GM19468 (cell line): ENCODE data around the gene PRKAB1.

Experiments used
- ATAC-seq: cut with Tn5 transposase; IDR thresholded peaks from one replicate; pipeline ENCODE4 v1.9.1; 2021; ENCODE audit warnings: mild to moderate bottlenecking, moderate library complexity, moderate number of reproducible peaks; ENCODE audit not compliant: unreplicated experiment; ENCODE audit errors: extremely low read depth

The PRKAB1 gene

DNA sequence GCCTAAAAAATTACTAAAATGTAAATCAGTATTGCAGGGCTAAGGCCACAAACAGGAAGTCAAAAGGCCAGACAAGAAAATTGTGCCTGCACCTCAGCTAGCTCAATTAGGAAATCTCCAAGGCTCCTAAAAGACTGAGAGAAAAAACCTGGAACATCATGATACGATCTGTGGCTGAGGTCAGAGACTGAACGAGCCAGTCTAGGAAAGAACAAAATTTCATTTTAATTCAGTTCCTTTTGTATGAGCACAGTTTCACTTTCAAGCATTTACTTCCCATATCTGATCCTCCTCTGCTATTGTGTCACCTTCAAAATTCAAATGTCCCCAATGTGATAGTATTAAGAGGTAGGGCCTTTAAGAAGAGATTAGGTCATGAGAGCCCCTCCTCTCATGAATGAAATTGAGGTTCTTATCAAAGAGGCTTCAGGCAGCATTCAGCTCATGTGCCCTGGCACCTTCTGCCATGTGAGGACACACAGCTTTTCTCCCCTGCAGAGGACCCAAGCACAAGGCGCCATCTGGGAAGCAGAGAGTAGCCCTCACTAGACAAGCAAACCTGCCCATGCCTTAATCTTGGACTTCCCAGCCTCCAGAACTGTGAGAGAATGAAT, 14.8 kb downstream of the PRKAB1 start:
- ATAC-seq = no peak

DNA sequence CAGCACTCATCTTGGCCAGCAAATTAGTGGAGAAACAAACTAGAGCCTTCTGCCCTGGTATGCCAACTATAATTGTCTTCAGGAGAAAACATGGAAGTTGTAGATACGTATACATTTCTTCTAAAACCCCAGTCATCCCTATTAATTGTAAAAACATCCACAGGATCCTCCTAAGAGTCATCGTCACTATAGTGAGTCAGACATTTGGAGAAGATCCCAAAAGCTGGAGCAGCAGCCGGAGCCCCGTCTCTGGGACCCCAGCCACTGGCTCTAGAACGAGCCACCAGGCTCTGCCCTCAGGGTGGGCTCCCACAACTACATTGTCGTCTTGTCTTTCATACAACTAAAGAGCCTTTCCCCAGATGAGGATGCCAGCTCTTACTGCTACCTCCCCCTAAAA, 15.5 kb downstream of the PRKAB1 start:
- no peak for ATAC-seq

DNA sequence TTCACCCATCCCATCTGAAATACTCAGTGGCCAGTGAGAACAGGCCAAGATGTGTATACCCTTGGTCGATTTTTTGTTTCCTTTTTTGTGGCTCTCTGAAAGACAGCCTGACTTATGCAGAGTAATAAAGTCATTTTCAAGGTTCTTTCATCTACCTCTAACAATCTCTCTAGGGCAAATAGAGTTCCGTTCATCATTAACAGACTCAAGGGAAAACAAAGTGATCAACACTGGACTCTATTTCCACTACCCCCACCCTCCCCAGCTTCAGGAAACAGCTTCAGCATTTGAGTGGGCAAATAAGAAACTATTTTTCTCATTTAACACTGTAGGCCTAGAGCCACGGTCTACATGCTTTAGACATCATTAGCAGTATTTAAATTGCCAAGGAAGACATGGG, 15.9 kb downstream of the PRKAB1 start:
- ATAC-seq = no peak

DNA sequence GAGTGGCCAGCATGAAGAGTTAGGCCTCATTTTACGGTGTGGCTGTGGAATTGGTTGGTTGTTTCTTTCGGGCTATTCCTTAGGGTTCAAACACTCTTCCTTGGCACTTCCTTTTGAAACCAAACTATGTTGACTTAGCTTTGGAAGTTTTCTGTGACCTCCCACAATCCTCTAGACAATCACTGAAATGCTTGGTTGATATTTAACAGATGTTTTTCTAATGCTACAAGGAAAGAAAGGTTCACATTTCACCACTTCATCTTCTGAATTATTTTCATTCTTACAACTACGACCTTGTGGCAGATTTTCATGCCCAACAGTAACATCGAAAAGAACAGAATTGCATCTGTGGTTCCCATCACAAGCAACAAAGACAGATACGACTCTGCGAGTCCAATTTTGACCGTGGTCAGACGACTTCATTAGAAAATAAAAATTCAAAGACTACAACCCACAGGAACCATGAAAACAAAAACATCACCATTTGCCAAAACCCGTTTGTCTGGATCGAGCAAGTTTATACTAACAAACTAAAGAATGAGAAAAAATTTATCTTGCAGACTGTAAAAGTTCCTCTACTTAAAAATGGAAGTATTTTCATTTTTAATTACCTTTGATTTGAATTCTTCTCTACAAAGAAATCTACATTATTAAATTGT, 16.9 kb downstream of the PRKAB1 start:
- no peak for ATAC-seq

DNA sequence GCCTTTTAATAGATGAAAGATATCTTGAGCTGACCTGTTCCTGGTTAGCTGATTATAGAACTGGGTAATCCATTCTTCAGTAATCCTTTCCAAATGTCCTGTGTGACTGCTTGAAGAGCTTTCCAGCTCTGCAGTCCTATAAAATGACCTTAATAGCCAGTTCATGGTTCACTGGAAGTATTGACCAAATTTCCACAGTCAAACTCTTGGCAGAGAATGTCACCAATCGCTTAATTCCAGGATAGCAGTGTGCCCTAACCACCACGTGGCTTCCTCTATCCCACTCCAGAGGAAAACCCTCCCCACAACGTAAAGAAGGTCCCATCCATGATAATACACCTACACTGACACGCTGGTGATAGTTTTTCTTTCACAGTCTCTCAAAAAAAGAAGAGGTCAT, 17.4 kb downstream of the PRKAB1 start:
- ATAC-seq = no peak

DNA sequence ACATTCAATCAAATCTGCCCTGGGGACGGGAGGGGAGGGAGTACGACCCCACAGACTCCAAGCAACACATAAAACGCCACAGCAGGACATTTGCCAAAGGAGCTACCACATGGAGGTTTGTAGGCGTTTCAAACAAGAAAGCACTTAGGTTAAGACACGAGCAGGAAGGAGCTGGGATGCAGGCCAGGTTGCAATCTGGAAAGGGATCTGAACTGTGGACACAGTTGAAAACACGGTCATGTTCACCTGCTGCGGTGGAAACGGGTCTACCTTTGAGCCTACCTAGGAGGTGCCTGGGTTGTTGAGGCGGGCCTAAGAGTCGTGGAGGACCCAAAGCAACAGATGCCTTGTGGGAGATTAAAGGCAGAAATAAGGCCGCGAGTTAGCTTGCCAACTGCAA, 18.4 kb downstream of the PRKAB1 start:
- ATAC-seq = no peak

DNA sequence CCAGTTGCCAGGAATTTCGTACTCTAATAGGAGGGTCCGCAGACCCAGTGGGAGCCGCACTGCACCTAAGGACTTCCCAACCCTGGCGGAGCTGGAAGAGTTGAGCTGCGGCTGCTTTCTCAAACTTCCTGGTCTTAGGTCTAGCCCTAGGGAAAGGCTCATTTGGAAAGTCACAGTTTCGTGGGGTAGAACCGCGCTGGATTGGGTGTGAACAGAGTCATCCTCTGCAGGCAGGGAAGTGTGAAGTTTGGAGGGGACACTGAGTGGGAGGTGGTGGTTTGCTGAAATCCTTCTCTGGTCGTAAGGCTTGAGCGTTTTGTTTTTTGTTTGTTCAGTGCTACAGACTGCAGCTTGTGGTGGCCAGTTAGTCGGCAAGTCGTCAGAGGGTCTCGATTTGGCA, 18.8 kb downstream of the PRKAB1 start:
- no peak for ATAC-seq

DNA sequence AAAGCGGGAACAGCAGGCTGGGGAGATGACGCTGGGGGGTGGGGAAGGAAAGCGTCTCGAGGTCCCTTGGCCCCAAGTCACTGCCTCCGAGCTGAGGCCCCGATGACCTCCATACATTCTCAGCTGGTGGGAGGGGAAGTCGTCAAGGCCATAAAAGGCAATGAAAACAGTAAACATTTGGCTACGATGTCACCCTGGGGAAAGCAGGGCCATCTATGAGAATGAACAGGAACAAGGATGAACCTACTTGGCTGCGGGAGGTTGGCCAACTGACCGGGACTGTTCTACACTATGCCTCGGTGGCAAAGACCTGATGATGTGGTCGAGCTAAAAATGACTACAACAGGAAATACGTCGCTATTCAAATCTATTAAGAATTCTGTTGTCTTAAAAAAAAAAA, 19.5 kb downstream of the PRKAB1 start:
- ATAC-seq = no peak

DNA sequence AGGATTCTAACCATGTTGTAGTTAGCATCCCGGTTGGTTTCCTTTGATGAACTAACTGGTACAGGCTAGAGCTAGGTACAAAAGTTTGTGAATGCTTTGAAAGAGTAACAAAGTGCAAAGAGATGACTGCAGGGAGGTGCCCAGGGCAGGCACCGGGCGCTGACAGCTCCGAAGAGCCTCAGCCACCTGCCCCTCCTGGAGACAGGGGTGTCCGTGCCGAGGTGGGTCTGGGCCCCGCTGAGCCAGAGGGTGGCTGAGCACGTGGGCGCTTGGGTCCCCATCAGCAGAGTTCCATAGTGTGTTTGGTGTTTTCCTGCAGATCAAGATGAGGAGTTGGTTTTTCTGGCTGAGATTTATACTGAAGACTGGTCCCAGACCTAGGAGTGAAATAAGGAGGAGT, 19.9 kb downstream of the PRKAB1 start:
- ATAC-seq = no peak

DNA sequence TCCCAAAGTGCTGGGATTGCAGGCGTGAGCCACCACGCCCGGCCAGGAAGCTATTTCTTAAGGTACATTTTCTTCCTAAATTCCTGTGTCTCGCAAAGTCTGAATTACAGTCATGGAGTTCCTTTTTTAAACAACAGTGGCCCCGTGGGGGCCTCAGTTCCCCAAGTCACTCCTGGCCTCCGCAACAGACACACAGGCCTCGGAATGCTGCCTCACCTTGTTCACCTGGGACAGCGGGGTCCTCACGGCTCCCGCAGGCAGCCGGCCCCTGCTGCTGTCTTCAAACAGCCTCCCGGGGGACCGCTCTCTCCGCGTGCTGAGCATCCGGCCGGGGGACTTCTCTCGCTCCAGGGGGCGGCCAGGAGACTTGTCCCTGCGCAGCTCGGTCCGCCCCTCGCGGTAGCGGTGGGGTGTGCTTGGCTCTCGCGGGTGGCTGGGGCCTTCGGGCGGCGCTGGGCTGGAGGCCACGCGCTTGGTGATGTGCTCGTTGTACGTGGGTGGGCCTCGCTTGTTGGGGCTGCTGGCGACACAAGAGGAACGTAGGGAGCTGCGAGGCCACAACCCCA, 22.1 kb downstream of the PRKAB1 start:
- ATAC-seq = no peak

DNA sequence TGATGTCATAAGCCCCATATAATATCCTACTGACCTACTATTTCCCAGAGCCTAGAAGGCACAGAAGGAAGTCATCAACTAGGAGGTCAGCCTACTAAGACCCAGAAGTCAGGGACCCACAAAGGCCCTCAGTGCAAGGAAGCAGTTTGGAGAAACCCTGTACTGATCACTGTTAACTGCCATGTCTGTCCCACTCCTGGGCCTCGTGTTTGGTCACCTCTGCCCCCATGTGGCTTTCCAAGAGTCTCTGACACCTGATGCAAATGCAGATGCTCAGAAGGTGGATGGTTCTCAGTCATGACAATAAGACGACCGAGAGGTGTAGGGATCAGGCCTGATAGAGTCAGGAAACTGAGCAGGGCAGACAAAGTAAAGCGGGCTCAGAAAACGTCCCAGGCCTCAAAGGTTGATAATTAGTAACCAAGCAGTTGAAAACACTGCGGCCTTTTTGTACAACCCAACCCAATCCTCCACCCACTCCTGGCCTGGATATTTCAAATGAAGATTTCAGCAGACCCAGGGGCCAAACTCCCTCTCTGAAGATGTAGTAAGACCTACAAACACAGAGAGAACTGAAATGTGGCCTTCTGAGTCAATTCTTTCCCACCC, 23.4 kb downstream of the PRKAB1 start:
- no peak for ATAC-seq

DNA sequence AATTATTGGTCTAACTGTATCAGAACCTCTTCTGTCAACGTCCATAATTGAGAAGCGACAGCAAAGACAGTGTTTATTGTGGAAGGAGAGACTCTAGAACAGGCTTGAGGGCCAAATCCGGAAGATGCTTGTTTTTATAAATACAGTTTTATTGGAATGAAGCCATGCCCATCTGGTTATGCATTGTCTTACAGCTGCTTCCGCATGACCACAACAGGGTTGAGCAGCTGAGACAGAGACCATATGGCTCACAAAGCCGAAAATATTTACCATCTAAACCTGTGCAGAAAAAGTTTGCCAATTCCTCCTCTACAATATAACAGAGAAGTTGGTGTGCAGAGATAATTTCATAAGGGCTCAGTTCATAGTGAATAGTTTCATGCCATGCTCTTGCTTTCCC, 24.5 kb downstream of the PRKAB1 start:
- no peak for ATAC-seq

DNA sequence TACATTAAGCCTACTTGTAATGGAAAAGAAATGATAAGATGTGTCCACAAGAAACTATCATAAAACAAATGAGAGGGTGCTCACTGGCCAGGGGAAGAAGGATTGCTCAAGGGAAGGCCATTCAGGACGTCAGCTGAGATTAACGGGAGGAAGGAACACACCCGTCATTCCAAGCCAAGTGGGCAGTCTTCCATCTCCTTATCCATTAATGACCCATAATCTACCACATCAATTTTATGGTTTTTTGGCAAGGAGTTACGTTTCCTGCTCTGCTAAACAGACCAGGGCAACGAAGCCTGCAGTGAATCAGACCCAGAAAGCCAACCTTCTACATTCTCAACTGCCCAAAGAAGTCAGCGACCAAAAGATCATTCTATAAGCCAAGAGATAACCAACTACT, 25.1 kb downstream of the PRKAB1 start:
- ATAC-seq = no peak

DNA sequence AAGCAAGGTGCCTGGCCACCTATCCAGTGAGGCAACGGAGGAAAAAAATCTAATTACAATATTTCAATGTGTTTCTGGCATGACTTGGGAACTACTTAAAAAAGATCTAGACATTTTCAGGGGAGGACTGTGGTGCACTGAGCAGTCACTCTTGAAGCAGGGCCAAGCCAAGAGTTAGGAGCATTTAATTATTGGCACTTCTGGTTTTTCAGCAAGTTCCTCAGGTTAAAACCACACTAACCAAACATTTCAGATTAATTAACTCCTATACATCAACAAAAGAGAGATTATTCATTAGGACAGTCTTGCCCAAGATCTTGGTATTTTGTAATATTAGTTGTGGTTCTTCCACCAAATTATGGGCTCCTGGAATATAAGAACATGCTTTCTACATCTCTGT, 25.6 kb downstream of the PRKAB1 start:
- no peak for ATAC-seq

DNA sequence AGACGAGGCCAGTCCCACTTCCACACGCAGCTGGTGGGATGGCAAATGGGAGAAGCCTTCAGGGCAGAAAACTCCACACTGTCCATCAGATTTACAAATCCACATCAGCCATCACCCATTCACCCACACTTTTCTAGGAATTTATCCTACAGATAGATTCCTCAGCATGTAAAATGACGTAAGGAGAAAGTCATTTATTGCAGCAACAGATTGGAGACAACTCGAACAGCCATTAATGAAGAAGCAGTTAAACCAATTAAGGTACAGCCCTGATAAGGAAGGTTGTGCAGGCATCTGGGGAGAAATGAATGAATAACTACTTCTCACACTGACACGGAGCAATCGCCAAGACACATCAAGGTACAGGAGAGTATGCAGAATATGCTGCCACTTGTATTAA, 26.2 kb downstream of the PRKAB1 start:
- no peak for ATAC-seq

DNA sequence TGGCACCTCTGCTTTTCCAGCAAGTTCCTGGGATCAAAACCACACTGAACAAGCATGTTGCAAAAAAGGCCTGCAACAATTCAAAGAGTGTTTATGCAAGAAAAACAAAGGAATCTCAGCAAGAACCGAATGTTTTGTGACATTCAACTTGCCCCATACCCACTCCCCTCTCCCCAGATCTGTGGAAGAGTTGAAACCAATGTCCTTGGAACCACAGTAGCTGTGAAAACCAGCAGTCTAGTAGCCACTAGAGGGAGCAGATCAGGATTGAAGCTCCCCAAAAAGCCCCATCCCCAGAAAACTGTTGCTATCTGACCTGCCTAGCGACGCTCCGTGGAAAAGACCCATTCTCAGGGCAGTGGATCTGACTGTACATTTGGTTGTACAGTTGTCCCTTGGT, 27.1 kb downstream of the PRKAB1 start:
- ATAC-seq = no peak

DNA sequence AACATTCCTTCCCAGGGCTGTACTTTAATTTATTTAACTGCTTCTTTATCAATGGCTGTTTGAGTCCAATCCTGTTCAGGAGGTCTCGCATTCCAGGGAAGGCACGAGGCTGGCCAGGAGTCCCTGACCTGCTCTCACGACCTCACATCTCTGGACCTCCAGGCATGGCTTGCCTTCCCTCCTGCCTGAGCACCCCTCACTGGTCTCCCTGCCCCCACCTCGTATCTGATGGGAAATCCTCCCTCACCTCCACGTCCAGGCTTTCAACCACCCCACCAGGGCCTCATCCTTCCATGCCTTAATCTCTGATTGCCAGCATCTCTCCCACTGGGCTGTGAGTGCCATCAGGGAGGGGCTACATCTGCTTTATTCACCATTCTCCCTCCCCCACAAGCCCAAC, 29.0 kb downstream of the PRKAB1 start:
- no peak for ATAC-seq

DNA sequence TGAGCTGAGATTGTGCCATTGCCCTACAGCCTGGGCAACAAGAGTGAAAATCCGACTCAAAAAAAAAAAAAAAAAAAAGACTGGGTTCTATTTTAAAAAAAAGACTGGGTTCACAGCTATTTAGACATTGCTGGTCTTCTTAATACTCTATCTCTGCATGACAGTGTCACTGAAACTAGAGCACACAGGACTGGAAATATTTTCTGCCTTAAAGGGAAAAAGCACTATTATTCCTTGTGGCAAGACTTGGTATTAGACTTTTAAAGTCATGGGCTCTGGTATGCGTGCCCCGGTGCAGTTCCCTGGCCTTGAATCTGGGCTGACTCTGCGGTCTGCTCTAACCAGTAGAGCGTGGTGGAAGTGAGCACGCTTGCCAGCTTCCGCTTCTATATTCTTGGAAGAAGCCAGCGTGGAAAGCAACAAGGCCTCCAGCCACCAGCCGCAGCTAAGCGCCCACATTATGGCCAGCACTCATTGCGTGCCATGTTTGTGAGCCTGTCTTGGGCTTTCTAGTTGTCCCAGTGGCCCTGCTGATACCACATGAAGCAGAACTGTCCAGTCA, 31.3 kb downstream of the PRKAB1 start:
- ATAC-seq = no peak

DNA sequence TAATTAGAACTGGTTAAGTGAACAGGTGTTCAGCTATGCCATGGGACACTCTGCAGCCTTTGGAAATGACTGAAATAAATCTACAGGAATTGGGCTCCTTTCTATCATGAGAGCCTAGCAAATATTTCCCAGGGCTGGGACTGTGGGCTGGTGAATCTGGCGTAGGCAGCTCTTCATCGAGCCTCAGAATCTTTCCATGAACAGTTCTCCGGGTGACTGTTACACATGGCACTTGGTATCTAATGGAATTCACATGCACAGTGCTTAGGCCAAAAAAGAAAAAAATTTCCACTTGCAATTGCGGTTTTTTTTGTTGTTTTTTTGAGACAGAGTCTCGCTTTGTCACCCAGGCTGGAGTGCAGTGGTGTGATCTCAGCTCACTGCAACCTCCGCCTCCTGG, 32.1 kb downstream of the PRKAB1 start:
- no peak for ATAC-seq

DNA sequence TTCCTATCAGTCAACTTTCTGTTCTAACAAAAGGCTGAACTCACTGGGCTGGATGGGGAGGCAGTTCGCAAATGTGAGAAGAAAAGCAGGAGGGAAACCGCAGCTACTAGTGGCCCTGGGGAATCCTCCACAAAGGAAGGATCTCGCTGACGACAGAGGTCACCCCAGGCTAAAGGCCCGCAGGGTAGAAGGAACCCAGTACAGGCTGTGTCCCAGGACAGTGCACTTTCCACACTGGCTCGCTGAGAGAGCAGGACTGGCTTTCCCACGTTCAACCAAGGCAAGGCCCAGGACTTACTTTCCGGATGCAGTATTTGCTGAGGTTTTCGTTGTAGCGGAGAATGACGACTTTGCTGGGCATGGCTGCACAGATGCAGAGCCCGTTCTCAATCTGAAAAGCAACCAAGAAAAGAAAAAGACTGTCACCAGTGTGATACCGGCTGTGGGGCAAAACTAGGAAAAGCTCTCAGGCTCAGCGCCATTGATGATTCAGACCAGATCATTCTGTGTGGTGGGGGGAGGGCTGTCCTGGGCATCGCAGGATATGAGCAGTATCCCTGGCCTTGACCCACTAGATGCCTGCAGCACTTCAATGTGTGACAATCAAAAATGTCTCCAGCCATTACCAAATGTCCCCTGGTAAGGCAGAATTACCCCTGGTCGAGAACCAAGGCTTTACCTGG, 36.3 kb downstream of the PRKAB1 start:
- ATAC-seq = no peak

DNA sequence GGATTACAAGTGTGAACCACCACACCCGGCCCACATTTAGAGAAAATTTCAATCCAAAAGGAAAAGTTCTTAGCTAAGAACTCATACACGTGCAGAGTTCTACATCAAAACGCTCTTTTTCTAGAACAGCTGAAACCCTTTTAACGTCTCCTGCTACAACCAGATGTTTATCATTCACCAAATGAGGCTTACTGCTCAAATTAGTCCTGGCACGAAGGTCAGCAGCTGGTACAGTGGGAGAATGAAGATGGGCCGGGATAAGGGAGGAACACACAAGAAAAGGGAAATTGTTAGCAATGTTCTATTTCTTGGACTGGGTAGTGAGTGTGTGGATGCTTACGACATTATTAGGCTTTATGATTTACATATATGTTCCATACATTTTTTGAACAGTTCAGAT, 37.2 kb downstream of the PRKAB1 start:
- no peak for ATAC-seq
